ENCODE measurements around the gene TBL1X. TPM values are rescaled to one million over a fixed set of nuclear protein-coding genes. Genes with fewer than 3 reads are reported as not detected.
"Not testable (repeated sequence)": the region's sequence is repeated elsewhere in the genome, so short reads cannot be mapped to it uniquely, and the experiment has no call there.

The TBL1X gene
- total and polyA plus RNA-seq, 7 experiments from 2014 or later, result 11.8 to 58.8 (median 28.9) TPM

- CTCF ChIA-PET, result no interaction called here
- DNase-seq, result no peak
- no peak overlapping the region for H3K4me3 ChIP-seq (ENCODE audit: low read length)
- H3K4me1 ChIP-seq (ENCODE audit: control insufficient read depth in 2 of 2, insufficient read depth in 2 of 2, low read length in 2 of 2), result no peaks in the 10 kb centered on the region
- Mint-ChIP-seq H3K27ac (no peak overlapping the region), H3K36me3 (no peaks in the 10 kb centered on the region), H3K4me1 (peaks cover 0 to 4% (median 0%) of the 10 kb centered on the region in 7 donors), H3K4me3 (no peak overlapping the region), H3K9me3 (peaks cover 0 to 3% (median 0%) of the 10 kb centered on the region in 11 donors), H3K27me3 (peaks cover 2 to 21% (median 10%) of the 10 kb centered on the region in 5 donors)
- H3K36me3 ChIP-seq (ENCODE audit: control insufficient read depth in 2 of 3, insufficient read depth in 3 of 3, low read length in 3 of 3), result no peaks in the 10 kb centered on the region
- intact Hi-C loops (cut with micrococcal nuclease), result no loop called here
- no peaks in the 10 kb centered on the region for H3K27me3 ChIP-seq (ENCODE audit: control insufficient read depth in 2 of 2, insufficient read depth in 2 of 2, low read length in 2 of 2)
- H3K9me3 ChIP-seq (ENCODE audit: control insufficient read depth in 2 of 3, low read length in 3 of 3), result no peaks in the 10 kb centered on the region
- POLR2A ChIA-PET, result no interaction called here
- ATAC-seq, result no peak
- no peak overlapping the region for H3K27ac ChIP-seq (ENCODE audit: low read depth, low read length)
Measured at GRCh38 chrX:9767375-9767774, 302.5 kb downstream of the TBL1X start.

GRCh38 chrX:9768321-9768839, 303.5 kb downstream of the TBL1X start:
- ATAC-seq, H3K4me1 Mint-ChIP-seq: not testable (repeated sequence)

GRCh38 chrX:9770319-9770718, 305.5 kb downstream of the TBL1X start:
- peaks cover 0 to 2% (median 0%) of the 10 kb centered on the region in 11 donors for H3K9me3 Mint-ChIP-seq
- Histone ChIP-seq H3K36me3 (ENCODE audit: control insufficient read depth in 2 of 3, insufficient read depth in 3 of 3, low read length in 3 of 3) (no peaks in the 10 kb centered on the region), H3K9me3 (ENCODE audit: control insufficient read depth in 2 of 3, low read length in 3 of 3) (no peaks in the 10 kb centered on the region), H3K4me3 (ENCODE audit: low read length) (no peak overlapping the region), H3K27me3 (ENCODE audit: control insufficient read depth in 2 of 2, insufficient read depth in 2 of 2, low read length in 2 of 2) (no peaks in the 10 kb centered on the region), H3K4me1 (ENCODE audit: control insufficient read depth in 2 of 2, insufficient read depth in 2 of 2, low read length in 2 of 2) (no peaks in the 10 kb centered on the region), H3K27ac (ENCODE audit: low read depth, low read length) (no peak overlapping the region)
- CTCF ChIA-PET, result no interaction called here
- no peak for DNase-seq
- intact Hi-C loops (cut with micrococcal nuclease), result no loop called here
- POLR2A ChIA-PET, result no interaction called here
- no peak overlapping the region for H3K4me3 Mint-ChIP-seq
- peaks cover 0 to 4% (median 0%) of the 10 kb centered on the region in 7 donors for H3K4me1 Mint-ChIP-seq
- no peak overlapping the region for H3K27ac Mint-ChIP-seq
- H3K27me3 Mint-ChIP-seq, result peaks cover 0 to 21% (median 4%) of the 10 kb centered on the region in 5 donors
- ATAC-seq, result no peak
- no peaks in the 10 kb centered on the region for H3K36me3 Mint-ChIP-seq

More at GRCh38 chrX:9768321-9768839, 303.5 kb downstream of the TBL1X start:
- CTCF ChIA-PET, result interaction anchor here (0.7 kb wide), 1 partner anchor 57 kb away, joined by 6 read pairs; no protein-coding TSS in a partner anchor
- intact Hi-C loops (cut with micrococcal nuclease); H3K27me3 ChIP-seq (ENCODE audit: control insufficient read depth in 2 of 2, insufficient read depth in 2 of 2, low read length in 2 of 2); H3K36me3 Mint-ChIP-seq; H3K27ac ChIP-seq (ENCODE audit: low read depth, low read length); POLR2A ChIA-PET; H3K27ac Mint-ChIP-seq; H3K4me3 Mint-ChIP-seq; H3K36me3 ChIP-seq (ENCODE audit: control insufficient read depth in 2 of 3, insufficient read depth in 3 of 3, low read length in 3 of 3); H3K4me1 ChIP-seq (ENCODE audit: control insufficient read depth in 2 of 2, insufficient read depth in 2 of 2, low read length in 2 of 2); H3K9me3 Mint-ChIP-seq; DNase-seq; H3K9me3 ChIP-seq (ENCODE audit: control insufficient read depth in 2 of 3, low read length in 3 of 3); H3K4me3 ChIP-seq (ENCODE audit: low read length): not testable (repeated sequence)
- peaks cover 0 to 21% (median 6%) of the 10 kb centered on the region in 5 donors for H3K27me3 Mint-ChIP-seq

- Mint-ChIP-seq H3K4me1 (peaks cover 0 to 1% (median 0%) of the 10 kb centered on the region in 7 donors), H3K4me3 (no peak overlapping the region), H3K9me3 (peaks cover 0 to 2% (median 0%) of the 10 kb centered on the region in 11 donors), H3K27me3 (peaks cover 0 to 14% (median 6%) of the 10 kb centered on the region in 5 donors), H3K27ac (no peak overlapping the region), H3K36me3 (no peaks in the 10 kb centered on the region)
- intact Hi-C loops (cut with micrococcal nuclease), result no loop called here
- Histone ChIP-seq H3K4me3 (ENCODE audit: low read length) (no peak overlapping the region), H3K36me3 (ENCODE audit: control insufficient read depth in 2 of 3, insufficient read depth in 3 of 3, low read length in 3 of 3) (no peaks in the 10 kb centered on the region), H3K4me1 (ENCODE audit: control insufficient read depth in 2 of 2, insufficient read depth in 2 of 2, low read length in 2 of 2) (no peaks in the 10 kb centered on the region), H3K9me3 (ENCODE audit: control insufficient read depth in 2 of 3, low read length in 3 of 3) (no peaks in the 10 kb centered on the region), H3K27ac (ENCODE audit: low read depth, low read length) (no peak overlapping the region), H3K27me3 (ENCODE audit: control insufficient read depth in 2 of 2, insufficient read depth in 2 of 2, low read length in 2 of 2) (no peaks in the 10 kb centered on the region)
- POLR2A ChIA-PET, result interaction anchor here (0.6 to 0.7 kb wide), 2 partner anchors 10 to 1855 kb away, joined by 3 read pairs; no protein-coding TSS in a partner anchor
- ATAC-seq, result no peak
- CTCF ChIA-PET, result no interaction called here
- no peak for DNase-seq
Measured at GRCh38 chrX:9772943-9773342, 308.1 kb downstream of the TBL1X start.

- Histone ChIP-seq H3K4me1 (ENCODE audit: control insufficient read depth in 2 of 2, insufficient read depth in 2 of 2, low read length in 2 of 2) (no peaks in the 10 kb centered on the region), H3K36me3 (ENCODE audit: control insufficient read depth in 2 of 3, insufficient read depth in 3 of 3, low read length in 3 of 3) (no peaks in the 10 kb centered on the region), H3K27ac (ENCODE audit: low read depth, low read length) (no peak overlapping the region), H3K27me3 (ENCODE audit: control insufficient read depth in 2 of 2, insufficient read depth in 2 of 2, low read length in 2 of 2) (no peaks in the 10 kb centered on the region), H3K9me3 (ENCODE audit: control insufficient read depth in 2 of 3, low read length in 3 of 3) (no peaks in the 10 kb centered on the region), H3K4me3 (ENCODE audit: low read length) (no peak overlapping the region)
- ChIA-PET CTCF (no interaction called here), POLR2A (no interaction called here)
- DNase-seq (no peak), ATAC-seq (no peak)
- intact Hi-C loops (cut with micrococcal nuclease), result no loop called here
- Mint-ChIP-seq H3K27me3 (peaks cover 0 to 27% (median 11%) of the 10 kb centered on the region in 5 donors), H3K27ac (no peak overlapping the region), H3K9me3 (peaks cover 0 to 1% (median 0%) of the 10 kb centered on the region in 11 donors), H3K4me3 (no peak overlapping the region), H3K36me3 (no peaks in the 10 kb centered on the region), H3K4me1 (no peaks in the 10 kb centered on the region)
Measured at GRCh38 chrX:9775930-9776329, 311.1 kb downstream of the TBL1X start.

GRCh38 chrX:9781941-9782340, 317.1 kb downstream of the TBL1X start:
- no peaks in the 10 kb centered on the region for H3K36me3 Mint-ChIP-seq
- H3K4me3 Mint-ChIP-seq, result no peak overlapping the region
- no peaks in the 10 kb centered on the region for H3K9me3 ChIP-seq (ENCODE audit: control insufficient read depth in 2 of 3, low read length in 3 of 3)
- H3K4me3 ChIP-seq (ENCODE audit: low read length), result no peak overlapping the region
- H3K9me3 Mint-ChIP-seq, result peaks cover 0 to 3% (median 0%) of the 10 kb centered on the region in 11 donors
- H3K27me3 ChIP-seq (ENCODE audit: control insufficient read depth in 2 of 2, insufficient read depth in 2 of 2, low read length in 2 of 2), result no peaks in the 10 kb centered on the region
- DNase-seq (no peak), ATAC-seq (no peak)
- H3K27ac Mint-ChIP-seq, result no peak overlapping the region
- H3K27ac ChIP-seq (ENCODE audit: low read depth, low read length), result no peak overlapping the region
- H3K36me3 ChIP-seq (ENCODE audit: control insufficient read depth in 2 of 3, insufficient read depth in 3 of 3, low read length in 3 of 3), result no peaks in the 10 kb centered on the region
- ChIA-PET POLR2A (no interaction called here), CTCF (no interaction called here)
- H3K4me1 Mint-ChIP-seq, result peaks cover 0 to 8% (median 0%) of the 10 kb centered on the region in 7 donors
- no peaks in the 10 kb centered on the region for H3K4me1 ChIP-seq (ENCODE audit: control insufficient read depth in 2 of 2, insufficient read depth in 2 of 2, low read length in 2 of 2)
- peaks cover under 1 to 22% (median 8%) of the 10 kb centered on the region in 5 donors for H3K27me3 Mint-ChIP-seq
- intact Hi-C loops (cut with micrococcal nuclease), result no loop called here

GRCh38 chrX:9784332-9784731, 319.5 kb downstream of the TBL1X start:
- Histone ChIP-seq H3K36me3 (ENCODE audit: control insufficient read depth in 2 of 3, insufficient read depth in 3 of 3, low read length in 3 of 3) (no peaks in the 10 kb centered on the region), H3K4me1 (ENCODE audit: control insufficient read depth in 2 of 2, insufficient read depth in 2 of 2, low read length in 2 of 2) (no peaks in the 10 kb centered on the region), H3K9me3 (ENCODE audit: control insufficient read depth in 2 of 3, low read length in 3 of 3) (no peaks in the 10 kb centered on the region), H3K4me3 (ENCODE audit: low read length) (no peak overlapping the region), H3K27me3 (ENCODE audit: control insufficient read depth in 2 of 2, insufficient read depth in 2 of 2, low read length in 2 of 2) (no peaks in the 10 kb centered on the region), H3K27ac (ENCODE audit: low read depth, low read length) (no peak overlapping the region)
- no peak for ATAC-seq
- POLR2A ChIA-PET, result no interaction called here
- Mint-ChIP-seq H3K27ac (no peak overlapping the region), H3K9me3 (peaks cover 0 to 3% (median 0%) of the 10 kb centered on the region in 11 donors), H3K36me3 (no peaks in the 10 kb centered on the region), H3K4me3 (peak overlapping the region in 1 of 10 donors; percentile 61), H3K27me3 (peaks cover 11 to 44% (median 20%) of the 10 kb centered on the region in 5 donors), H3K4me1 (peaks cover 0 to 16% (median 0%) of the 10 kb centered on the region in 7 donors)
- no peak for DNase-seq
- CTCF ChIA-PET, result no interaction called here
- intact Hi-C loops (cut with micrococcal nuclease), result no loop called here
